Activated T-helper 9 cell treated with anti-CD3 and anti-CD28 coated beads, Interleukin-2, amount 50 U/mL, for 16 hours (primary cell): Measurements from ENCODE around the gene CHMP4B.

Source experiments
- DNase-seq: peaks from one replicate; pipeline ENCODE4 v3.0.0-alpha.2; 2020; ENCODE audit warnings: low read depth

Gene CHMP4B

DNA sequence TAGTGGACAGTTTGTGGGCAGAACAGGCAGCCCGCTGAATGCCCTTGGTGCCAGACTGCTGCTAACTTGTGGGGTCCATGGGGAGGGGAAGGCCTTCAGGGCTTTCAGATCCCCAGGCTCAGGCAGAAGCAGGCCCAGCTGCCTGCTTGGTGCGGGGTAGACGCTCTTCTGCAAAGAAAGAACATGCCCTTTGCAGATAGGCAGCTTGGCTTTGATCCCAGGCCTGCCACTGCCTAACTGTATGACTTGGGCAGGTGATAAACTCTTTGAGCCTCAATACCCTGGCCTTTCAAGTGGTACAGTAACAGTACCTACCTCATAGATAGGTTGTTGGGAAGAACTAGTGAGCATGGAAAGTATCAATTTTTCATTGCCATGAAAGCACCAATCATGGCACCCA is 28.4 kb downstream of the CHMP4B start:
- DNase-seq: no peak

- DNase-seq: no peak
These were observed 29.0 kb downstream of the CHMP4B start for GRCh38 chr20:33840160-33840559.

- no peak for DNase-seq
These were observed 29.7 kb downstream of the CHMP4B start for GRCh38 chr20:33840759-33841435.

- no peak for DNase-seq
These were observed 30.3 kb downstream of the CHMP4B start for GRCh38 chr20:33841436-33841799.

DNA sequence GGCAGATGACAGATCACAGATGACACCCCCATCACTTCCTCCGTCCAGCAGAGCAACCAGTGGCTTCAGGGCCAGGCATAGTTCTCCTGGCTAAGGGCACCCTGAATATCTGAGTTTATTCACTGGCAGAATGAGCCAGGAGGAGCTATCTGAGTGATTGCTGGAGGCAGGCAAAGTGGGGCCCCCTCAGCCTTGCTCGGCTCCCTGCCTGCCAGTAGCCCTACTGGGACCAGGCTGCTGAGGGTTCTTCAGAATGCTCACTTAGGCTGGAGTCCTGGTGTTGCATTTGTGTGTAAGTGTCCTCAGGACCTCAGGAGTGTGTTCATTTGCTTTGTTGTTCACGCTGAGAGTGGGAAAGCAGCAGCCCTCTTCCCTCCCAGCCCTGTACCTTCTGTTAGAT is 31.2 kb downstream of the CHMP4B start:
- no peak for DNase-seq

GRCh38 chr20:33843050-33843449 is 31.9 kb downstream of the CHMP4B start:
- DNase-seq: no peak

DNA sequence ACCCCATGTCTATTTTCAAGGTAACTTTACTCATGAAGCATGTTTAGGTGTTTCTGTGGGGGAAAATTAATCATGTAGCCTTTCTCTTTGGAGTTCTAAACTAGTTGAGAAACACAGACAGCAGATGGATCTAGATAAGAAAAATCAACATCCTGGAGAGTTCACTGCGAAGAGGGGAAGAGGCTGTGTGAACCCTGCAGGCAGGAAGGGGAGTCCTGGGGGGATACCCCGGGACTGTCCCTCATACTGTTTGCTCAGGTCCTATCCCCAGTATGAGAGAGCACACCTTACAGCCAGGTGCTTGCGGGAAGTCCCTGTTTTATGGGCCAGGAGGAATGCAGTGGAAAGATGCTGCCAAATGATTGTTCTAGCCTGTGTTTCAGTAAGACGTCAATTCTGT is 32.7 kb downstream of the CHMP4B start:
- DNase-seq: no peak

DNA sequence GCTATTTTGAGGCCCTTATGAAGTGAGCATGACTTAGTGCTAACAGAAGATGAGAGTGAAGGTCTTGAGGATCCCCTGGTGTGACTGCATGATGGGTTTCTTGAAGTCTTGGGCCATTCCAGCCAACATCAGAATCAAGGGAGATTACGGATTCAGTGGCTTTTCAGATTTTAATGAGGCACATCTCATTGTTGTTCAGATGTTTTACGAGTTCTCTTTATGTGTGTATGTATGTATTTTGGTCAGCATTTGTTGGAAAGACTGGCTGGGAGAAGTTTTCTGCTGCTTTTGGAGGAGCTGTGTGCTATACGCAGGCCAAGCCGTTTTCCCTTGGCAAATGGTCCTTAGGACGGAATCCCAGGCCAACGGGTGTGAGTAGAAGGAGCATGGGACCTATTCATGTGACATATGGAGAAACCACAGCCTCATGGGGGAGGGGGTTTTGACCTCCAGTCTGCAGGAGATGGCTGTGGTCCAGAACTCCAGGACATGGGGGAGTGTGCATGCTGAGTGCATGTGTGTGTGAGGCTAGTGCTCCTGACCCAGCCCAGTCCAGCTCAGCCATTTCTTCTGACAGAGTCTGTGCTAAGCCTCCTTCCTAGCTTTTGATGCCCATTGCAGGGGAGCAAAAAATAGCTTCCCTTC is 35.3 kb downstream of the CHMP4B start:
- DNase-seq: no peak

DNA sequence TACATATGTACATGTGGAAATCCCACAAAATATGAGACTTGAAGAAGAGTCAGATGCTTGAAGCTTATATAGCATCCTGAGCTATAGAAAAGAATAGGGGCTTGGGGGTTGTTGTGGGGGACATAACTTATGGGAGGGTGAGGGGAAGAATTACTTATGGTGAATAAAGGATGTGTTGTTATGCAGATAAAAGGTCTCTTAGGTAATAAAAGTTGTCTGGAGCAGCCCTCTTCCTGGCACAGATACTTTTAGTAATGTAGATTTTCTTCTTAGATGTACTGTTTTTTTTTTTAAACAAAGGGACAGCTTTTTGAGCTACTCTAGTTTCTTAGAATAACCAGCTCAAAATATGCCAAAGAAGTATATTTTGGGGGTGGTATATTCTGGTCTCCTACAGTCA is 35.9 kb downstream of the CHMP4B start:
- no peak for DNase-seq

GRCh38 chr20:33848391-33848790 is 37.2 kb downstream of the CHMP4B start:
- DNase-seq: no peak

DNA sequence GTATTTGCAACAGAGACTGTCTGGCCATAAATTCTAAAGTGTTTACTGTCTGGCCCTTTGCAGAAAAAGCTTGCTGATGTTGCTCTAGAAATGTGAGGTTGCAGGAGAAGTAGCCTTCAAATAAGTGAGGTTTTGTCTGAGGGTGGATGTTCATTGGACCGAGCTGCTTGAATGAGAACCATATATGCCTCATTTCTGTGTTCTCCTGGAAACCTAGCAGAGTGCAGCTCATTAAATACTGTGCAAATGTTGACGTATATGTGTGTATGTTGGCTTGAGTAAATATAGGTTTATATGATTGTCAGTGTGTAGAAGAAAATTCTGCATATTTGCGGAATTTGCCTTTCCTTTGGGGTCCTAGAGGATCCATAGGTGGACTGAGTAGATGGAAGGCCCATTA is 39.0 kb downstream of the CHMP4B start:
- no peak for DNase-seq

- no peak for DNase-seq
These were observed 40.8 kb downstream of the CHMP4B start for GRCh38 chr20:33851842-33852466.

DNA sequence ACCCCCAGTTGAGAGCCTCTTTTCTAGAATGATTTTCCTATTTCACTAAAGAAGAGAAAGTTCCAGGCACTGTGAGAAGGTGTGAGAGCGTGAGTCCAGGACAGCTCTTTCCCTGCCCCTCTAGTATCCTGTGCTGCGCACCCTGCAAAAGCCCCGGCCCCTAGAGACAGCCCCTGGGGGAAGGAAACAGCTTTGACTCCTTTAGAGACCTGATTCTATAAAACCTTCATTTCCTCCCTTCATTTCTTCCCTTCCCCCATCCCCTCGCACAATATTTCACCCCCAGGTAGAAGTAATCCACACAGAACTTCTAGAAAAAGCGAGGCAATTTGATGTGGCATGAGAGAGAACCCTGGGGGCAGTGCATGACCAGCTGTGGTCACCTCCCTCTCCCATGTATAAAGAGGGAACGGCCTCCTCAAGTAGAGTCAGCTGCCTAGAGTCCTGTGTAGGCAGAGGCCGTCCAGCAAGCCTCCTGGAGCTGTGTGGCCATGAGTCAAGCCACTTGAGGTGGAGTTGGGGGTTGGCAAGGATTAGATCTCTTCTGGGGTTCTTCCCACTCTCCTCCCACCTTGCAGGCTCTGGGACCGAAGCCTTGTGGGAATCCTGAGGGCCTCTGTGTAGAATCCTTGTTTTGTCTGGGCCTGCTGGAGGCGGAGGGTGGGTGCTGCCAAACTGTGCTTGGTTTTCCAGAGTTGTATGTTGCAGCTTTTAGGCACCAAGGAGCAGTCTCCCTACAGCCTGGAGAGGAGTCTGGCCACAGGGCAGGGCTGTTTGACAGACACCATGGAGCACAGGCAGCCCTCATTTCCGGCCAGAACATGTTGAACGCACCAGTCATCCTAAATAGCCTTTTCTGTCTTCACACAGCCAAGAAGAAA is 41.7 kb downstream of the CHMP4B start:
- DNase-seq: no peak

GRCh38 chr20:33853507-33853813 is 42.3 kb downstream of the CHMP4B start:
- DNase-seq: no peak

DNA sequence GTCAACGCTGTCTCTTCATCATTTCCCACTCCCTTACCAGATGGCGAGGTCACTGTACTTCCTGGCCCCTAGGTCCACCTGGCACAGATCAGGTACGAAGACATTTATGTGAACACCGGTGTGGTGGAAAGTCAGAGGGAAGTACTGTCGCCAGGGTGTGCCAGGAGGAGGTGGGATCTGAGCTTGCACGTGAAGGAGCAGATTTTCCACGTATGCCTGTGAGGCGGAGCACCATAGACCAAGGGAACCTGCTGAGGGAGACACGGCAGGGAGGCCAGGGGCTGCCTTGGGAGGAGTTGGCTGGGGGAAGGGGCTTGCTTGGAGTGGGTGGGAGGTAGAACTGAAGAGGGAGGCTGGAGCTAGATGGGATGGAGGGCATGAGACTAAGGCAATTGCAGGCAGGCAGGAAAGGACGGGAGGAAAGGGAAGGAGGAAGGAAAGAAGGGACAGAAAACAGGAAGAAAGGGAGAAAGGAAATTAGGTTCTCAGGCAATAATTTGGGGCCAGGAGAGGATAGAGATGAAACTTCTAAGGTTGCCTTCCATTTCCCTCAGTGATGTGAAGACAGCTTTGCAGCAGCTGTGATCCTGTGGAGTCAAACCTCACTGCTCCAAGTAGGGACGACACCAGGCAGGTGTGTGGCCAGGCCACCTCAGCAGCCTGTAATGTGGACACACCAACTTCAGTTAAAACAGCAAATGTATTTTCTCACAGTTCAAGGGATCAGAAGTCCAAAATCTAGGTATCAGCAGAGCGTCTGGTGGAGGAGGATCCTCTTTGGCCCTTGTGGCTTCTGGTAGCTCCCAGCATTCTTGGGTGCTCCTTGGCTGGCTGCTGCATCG is 46.8 kb downstream of the CHMP4B start:
- DNase-seq: no peak

DNA sequence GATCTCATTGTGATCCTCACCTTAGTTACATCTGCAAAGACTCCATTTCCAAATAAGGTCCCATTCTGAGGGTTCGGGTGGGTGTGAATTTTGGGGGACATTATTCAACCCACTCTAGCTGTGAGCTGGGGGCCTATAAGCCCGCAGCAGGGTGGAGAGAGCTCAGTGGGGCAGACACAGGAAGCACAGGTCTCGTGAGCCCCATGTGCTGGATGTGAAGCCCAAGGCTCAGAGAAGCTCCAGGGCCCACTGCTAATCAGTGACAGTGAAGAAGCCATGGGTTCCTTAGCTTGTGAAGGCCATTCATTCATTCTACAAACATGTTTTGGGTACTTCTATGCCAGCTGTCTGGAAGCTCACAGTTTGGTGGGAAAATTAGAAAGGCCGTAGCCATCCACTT is 47.5 kb downstream of the CHMP4B start:
- no peak for DNase-seq

GRCh38 chr20:33859157-33859695 is 48.1 kb downstream of the CHMP4B start:
- no peak for DNase-seq

GRCh38 chr20:33859751-33860150 is 48.6 kb downstream of the CHMP4B start:
- no peak for DNase-seq

DNA sequence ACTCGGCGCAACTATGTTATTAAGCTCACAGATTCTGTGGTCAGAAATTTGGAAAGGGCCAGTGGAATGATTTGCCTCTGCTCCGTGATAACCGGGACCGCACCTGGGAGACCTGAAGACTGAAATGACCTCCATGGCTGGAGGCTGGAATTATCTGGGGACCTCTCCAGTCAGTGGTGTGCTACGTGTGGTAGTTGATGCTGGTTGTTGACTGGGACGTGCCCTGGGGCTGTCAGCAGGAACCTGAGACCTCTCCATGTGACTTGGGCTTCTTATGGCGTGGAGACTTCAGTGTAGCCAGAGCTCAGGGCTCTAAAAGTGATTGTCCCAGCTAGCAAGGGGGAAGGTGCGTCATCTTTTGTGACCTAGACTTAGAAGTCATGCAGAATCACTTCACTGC is 50.3 kb downstream of the CHMP4B start:
- DNase-seq: no peak

DNA sequence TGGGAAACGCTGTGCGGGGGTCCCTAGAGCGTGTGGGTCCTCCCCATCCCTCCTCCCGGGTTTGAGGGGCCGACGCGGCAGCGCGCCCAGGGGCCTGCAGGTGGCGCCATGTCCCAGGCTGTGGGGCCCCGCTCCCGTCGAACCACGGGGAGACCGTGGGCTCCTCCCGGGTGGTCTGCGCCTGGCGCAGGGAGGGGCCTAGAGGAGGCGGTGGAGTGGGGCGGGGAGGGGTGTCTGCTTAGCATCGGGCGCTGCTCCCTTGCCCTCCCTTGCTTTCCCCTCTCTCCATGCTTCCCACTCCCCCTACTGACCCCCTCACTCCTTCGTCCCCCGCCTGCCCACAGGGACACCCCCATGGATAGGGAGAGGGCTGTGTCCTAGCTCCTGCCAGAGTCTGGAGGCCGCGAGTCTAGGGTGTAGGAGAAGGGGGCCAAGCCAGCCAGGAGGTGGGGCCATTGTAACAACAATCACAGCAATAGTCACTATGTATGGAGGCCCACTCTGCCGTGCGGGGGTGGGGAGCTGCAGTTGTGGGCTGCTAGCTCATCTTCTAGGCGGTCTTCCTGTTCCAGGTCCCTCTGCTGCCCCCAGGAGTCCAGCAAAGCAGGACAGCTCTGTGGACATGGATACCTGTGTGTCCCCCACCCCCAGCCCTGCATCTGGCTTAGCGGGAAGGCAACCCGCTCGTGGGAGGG is 51.7 kb downstream of the CHMP4B start:
- DNase-seq: peak; percentile 25
